GM19455 (cell line): ENCODE results near the gene KCTD14.
"Not testable (repeated sequence)": the region's sequence is repeated elsewhere in the genome, so short reads cannot be mapped to it uniquely, and the experiment has no call there.

ENCODE experiments used
- ATAC-seq: cut with Tn5 transposase; IDR thresholded peaks from one replicate; pipeline ENCODE4 v1.9.1; 2021; ENCODE audit not compliant: unreplicated experiment

KCTD14 gene

GRCh38 chr11:78048561-78048960, 25.5 kb upstream of the KCTD14 start:
- no peak for ATAC-seq

GRCh38 chr11:78046486-78046854, 23.4 kb upstream of the KCTD14 start:
- ATAC-seq, result no peak

- peak; percentile 69 for ATAC-seq
Measured at GRCh38 chr11:78045851-78046485, 22.9 kb upstream of the KCTD14 start.

- no peak for ATAC-seq
Measured at GRCh38 chr11:78044706-78045105, 21.6 kb upstream of the KCTD14 start.

- ATAC-seq, result no peak
Measured at GRCh38 chr11:78041843-78042440, 18.9 kb upstream of the KCTD14 start.

- not testable (repeated sequence) for ATAC-seq
Measured at GRCh38 chr11:78041380-78041719, 18.3 kb upstream of the KCTD14 start.

- no peak for ATAC-seq
Measured at GRCh38 chr11:78040691-78041379, 17.8 kb upstream of the KCTD14 start.

- ATAC-seq, result no peak
Measured at GRCh38 chr11:78039919-78040671, 17.0 kb upstream of the KCTD14 start.

- ATAC-seq, result no peak
Measured at GRCh38 chr11:78039391-78039918, 16.4 kb upstream of the KCTD14 start.

- no peak for ATAC-seq
Measured at GRCh38 chr11:78038697-78039313, 15.7 kb upstream of the KCTD14 start.

GRCh38 chr11:78037825-78038620, 14.9 kb upstream of the KCTD14 start:
- no peak for ATAC-seq

GRCh38 chr11:78037056-78037455, 14.0 kb upstream of the KCTD14 start:
- ATAC-seq, result no peak

GRCh38 chr11:78036313-78036712, 13.2 kb upstream of the KCTD14 start:
- no peak for ATAC-seq

- no peak for ATAC-seq
Measured at GRCh38 chr11:78034623-78035022, 11.5 kb upstream of the KCTD14 start.

GRCh38 chr11:78033040-78033439, 10.0 kb upstream of the KCTD14 start:
- ATAC-seq, result no peak

- ATAC-seq, result no peak
Measured at GRCh38 chr11:78032090-78032489, 9.0 kb upstream of the KCTD14 start.

GRCh38 chr11:78031629-78032028, 8.6 kb upstream of the KCTD14 start:
- no peak for ATAC-seq

GRCh38 chr11:78030429-78031325, 7.6 kb upstream of the KCTD14 start:
- no peak for ATAC-seq

GRCh38 chr11:78028423-78028822, 5.3 kb upstream of the KCTD14 start:
- ATAC-seq, result not testable (repeated sequence)
